OCI-LY7 (cell line): Measurements from ENCODE around the gene CILP2. TPM values are rescaled to one million over a fixed set of nuclear protein-coding genes. Genes with fewer than 3 reads are reported as not detected.

ENCODE experiments used
- BruUV-seq: library from RNA; stranded (reverse); fragments of 400-500 nt; replicated peaks from 2 replicates; lab custom pipeline; 2021; lab: Mats Ljungman, UMichigan
- CTCF ChIA-PET: fragments of 300-600 bp; sonication (Branson Sonifier 250); formaldehyde crosslinking; loops from one replicate; lab custom pipeline; 2022; ENCODE audit warnings: antibody characterized with exemption; ENCODE audit not compliant: unreplicated experiment; lab: Charles Lee
- POLR2A ChIA-PET: fragments of 300-600 bp; sonication (Branson Sonifier 250); formaldehyde crosslinking; loops from one replicate; lab custom pipeline; 2022; ENCODE audit warnings: antibody characterized with exemption; lab: Charles Lee
- DNase-seq: peaks from one replicate; pipeline ENCODE4 v3.0.0-alpha.2; 2015; ENCODE audit warnings: low spot score
- H2AFZ ChIP-seq: fragments of 200-600 bp; sonication (generic), shearing (Covaris generic); 2 replicates; pipeline ENCODE4 v1.6.1; 2014; ENCODE audit warnings: mild to moderate bottlenecking, antibody characterized with exemption, low read length, moderate library complexity
- H3K27ac ChIP-seq: fragments of 200-600 bp; sonication (generic); 2 replicates; pipeline ENCODE4 v1.5.1; 2014; ENCODE audit warnings: mixed run types, low read depth, mild to moderate bottlenecking, moderate library complexity, low read length, inconsistent platforms; ENCODE audit not compliant: poor library complexity, severe bottlenecking
- H3K36me3 ChIP-seq: fragments of 200-600 bp; sonication (generic); 2 replicates; pipeline ENCODE4 v1.6.1; 2014; ENCODE audit warnings: mild to moderate bottlenecking, antibody characterized with exemption, low read length, moderate library complexity, mixed read lengths; ENCODE audit not compliant: insufficient read depth
- H3K4me1 ChIP-seq: fragments of 200-600 bp; sonication (generic); 2 replicates; pipeline ENCODE4 v1.5.1; 2014; ENCODE audit warnings: mild to moderate bottlenecking, low read length; ENCODE audit not compliant: insufficient read depth, poor library complexity, severe bottlenecking
- H3K4me2 ChIP-seq: fragments of 200-600 bp; sonication (generic); 2 replicates; pipeline ENCODE4 v1.6.1; 2014; ENCODE audit warnings: mild to moderate bottlenecking, low read length
- H3K4me3 ChIP-seq: fragments of 200-600 bp; sonication (generic); 2 replicates; pipeline ENCODE4 v1.5.1; 2014; ENCODE audit warnings: mild to moderate bottlenecking, low read depth, low read length; ENCODE audit not compliant: poor library complexity, severe bottlenecking
- H3K79me2 ChIP-seq: fragments of 200-600 bp; sonication (generic); 2 replicates; pipeline ENCODE4 v1.6.1; 2016; ENCODE audit warnings: low read depth, mild to moderate bottlenecking, low read length, moderate library complexity, mixed read lengths; ENCODE audit not compliant: insufficient read depth
- H3K9me2 ChIP-seq: fragments of 200-600 bp; sonication (generic); 2 replicates; pipeline ENCODE4 v1.6.1; 2016; ENCODE audit warnings: mild to moderate bottlenecking, low read length, mixed read lengths; ENCODE audit not compliant: insufficient read depth
- H3K9me3 ChIP-seq: fragments of 200-600 bp; sonication (generic); 2 replicates; pipeline ENCODE4 v1.6.1; 2014; ENCODE audit warnings: mild to moderate bottlenecking, mixed run types, low read length, mixed read lengths
- H4K20me1 ChIP-seq: fragments of 200-600 bp; sonication (generic); 2 replicates; pipeline ENCODE4 v1.6.1; 2014; ENCODE audit warnings: mild to moderate bottlenecking, antibody characterized with exemption, low read length, moderate library complexity, mixed read lengths; ENCODE audit not compliant: insufficient read depth
- CTCF ChIP-seq: fragments of 200-600 bp; sonication (generic); conservative IDR thresholded peaks from 2 replicates; pipeline ENCODE4 v1.5.1; 2014; ENCODE audit warnings: mild to moderate bottlenecking, antibody characterized with exemption, low read length, moderate library complexity, mixed read lengths
- EZH2phosphoT487 ChIP-seq: fragments of 200-600 bp; sonication (generic); IDR thresholded peaks from 2 replicates; pipeline ENCODE4 v1.6.1; 2018; ENCODE audit warnings: low read depth, borderline replicate concordance, mild to moderate bottlenecking, mixed run types, antibody characterized with exemption, low read length, moderate library complexity, mixed read lengths
- intact Hi-C: fragments of 100-400 bp; cut with micrococcal nuclease; formaldehyde crosslinking; loops from one replicate; pipeline ENCODE4 v1.10.0; 2022; ENCODE audit not compliant: unreplicated experiment
- total RNA-seq, 2 experiments: library from RNA; depleted of rRNA in 1 of 2; stranded (reverse); fragments of >200 nt in 1 of 2; shearing (Covaris generic) in 1 of 2; gene quantifications; 2 replicates each; pipeline ENCODE4 v1.2.3, GENCODE V29; 2014 to 2022

The CILP2 gene
- total RNA-seq, 2 experiments from 2014 or later, result 0.19 to 0.51 TPM

- Histone ChIP-seq H3K27ac (no peak overlapping the region), H3K9me3 (no peaks in the 10 kb centered on the region), H4K20me1 (no peaks in the 10 kb centered on the region), H3K9me2 (no peaks in the 10 kb centered on the region), H3K79me2 (no peaks in the 10 kb centered on the region), H3K4me1 (peaks cover 4% of the 10 kb centered on the region), H3K4me2 (no peak overlapping the region), H2AFZ (no peak overlapping the region), H3K36me3 (peaks cover 99% of the 10 kb centered on the region), H3K4me3 (no peak overlapping the region)
- ChIA-PET POLR2A (no interaction called here), CTCF (no interaction called here)
- TF ChIP-seq EZH2phosphoT487 (no peak), CTCF (no peak)
- no peak for DNase-seq
- intact Hi-C loops, result no loop called here
- no TSS peak for BruUV-seq
Observed at GRCh38 chr19:19500975-19501644, 37.0 kb upstream of the CILP2 start.

GRCh38 chr19:19501798-19502197 lies 36.3 kb upstream of the CILP2 start:
- Histone ChIP-seq H3K4me3 (no peak overlapping the region), H3K4me2 (no peak overlapping the region), H3K9me2 (no peaks in the 10 kb centered on the region), H3K9me3 (no peaks in the 10 kb centered on the region), H2AFZ (no peak overlapping the region), H3K4me1 (peaks cover 10% of the 10 kb centered on the region), H3K79me2 (no peaks in the 10 kb centered on the region), H3K27ac (no peak overlapping the region), H4K20me1 (no peaks in the 10 kb centered on the region), H3K36me3 (peaks cover 99% of the 10 kb centered on the region)
- no peak for TF ChIP-seq EZH2phosphoT487
- TF ChIP-seq CTCF, result no peak
- DNase-seq, result no peak
- intact Hi-C loops, result no loop called here
- BruUV-seq, result no TSS peak
- ChIA-PET POLR2A (no interaction called here), CTCF (no interaction called here)

- Histone ChIP-seq H3K9me2 (no peaks in the 10 kb centered on the region), H2AFZ (no peak overlapping the region), H3K27ac (no peak overlapping the region), H3K4me3 (no peak overlapping the region), H3K9me3 (no peaks in the 10 kb centered on the region), H3K36me3 (peaks cover 98% of the 10 kb centered on the region), H3K4me1 (peaks cover 10% of the 10 kb centered on the region), H3K4me2 (no peak overlapping the region), H3K79me2 (no peaks in the 10 kb centered on the region), H4K20me1 (no peaks in the 10 kb centered on the region)
- ChIA-PET POLR2A (no interaction called here), CTCF (no interaction called here)
- TF ChIP-seq EZH2phosphoT487, result no peak
- no peak for TF ChIP-seq CTCF
- no TSS peak for BruUV-seq
- DNase-seq, result no peak
- intact Hi-C loops, result no loop called here
Observed at GRCh38 chr19:19502281-19502680, 35.8 kb upstream of the CILP2 start.
